HEK293T (cell line): Measurements from ENCODE around the gene EGF.

ENCODE experiments used
- CTCF ChIA-PET: fragments of 350-600 bp; formaldehyde crosslinking; extraction: SDS; loops from one replicate; lab custom pipeline; 2021; ENCODE audit warnings: antibody characterized with exemption, inconsistent platforms; lab: Yijun Ruan, JAX
- POLR2A ChIA-PET: fragments of 350-600 bp; formaldehyde crosslinking; extraction: SDS; loops from one replicate; lab custom pipeline; 2020; ENCODE audit warnings: antibody characterized with exemption, inconsistent platforms; lab: Yijun Ruan, JAX
- DNase-seq: peaks from one replicate; pipeline ENCODE4 v3.0.0; 2012; ENCODE audit warnings: mixed read lengths; ENCODE audit errors: extremely low spot score
- ARNT ChIP-seq: fragments of 450-650 bp; IDR thresholded peaks from 2 replicates; pipeline ENCODE4 v1.6.1; 2017; ENCODE audit warnings: mild to moderate bottlenecking
- BHLHE40 ChIP-seq: fragments of 450-650 bp; IDR thresholded peaks from 2 replicates; pipeline ENCODE4 v1.6.1; 2016; ENCODE audit warnings: mild to moderate bottlenecking, moderate library complexity, borderline replicate concordance
- CTBP1 ChIP-seq: fragments of 450-650 bp; IDR thresholded peaks from 2 replicates; pipeline ENCODE4 v1.6.1; 2016; ENCODE audit warnings: borderline replicate concordance
- ELF4 ChIP-seq: fragments of 450-650 bp; IDR thresholded peaks from 2 replicates; pipeline ENCODE4 v1.6.1; 2017; ENCODE audit warnings: antibody characterized with exemption
- FOXA1 ChIP-seq: fragments of 450-650 bp; IDR thresholded peaks from 2 replicates; pipeline ENCODE4 v1.6.1; 2016; ENCODE audit warnings: mild to moderate bottlenecking
- FOXK2 ChIP-seq: fragments of 450-650 bp; IDR thresholded peaks from 2 replicates; pipeline ENCODE4 v1.6.1; 2016; ENCODE audit warnings: mild to moderate bottlenecking
- FOXM1 ChIP-seq: fragments of 450-650 bp; IDR thresholded peaks from 2 replicates; pipeline ENCODE4 v1.6.1; 2017; ENCODE audit warnings: mild to moderate bottlenecking, borderline replicate concordance
- HDGF ChIP-seq: fragments of 450-650 bp; IDR thresholded peaks from 2 replicates; pipeline ENCODE4 v1.6.1; 2017; ENCODE audit warnings: antibody characterized with exemption, borderline replicate concordance
- L3MBTL2 ChIP-seq: fragments of 450-650 bp; conservative IDR thresholded peaks from 2 replicates; pipeline ENCODE4 v1.6.1; 2016; ENCODE audit warnings: mild to moderate bottlenecking
- LEF1 ChIP-seq: fragments of 450-650 bp; IDR thresholded peaks from 2 replicates; pipeline ENCODE4 v1.6.1; 2017; ENCODE audit warnings: mild to moderate bottlenecking, borderline replicate concordance
- NFRKB ChIP-seq: fragments of 450-650 bp; IDR thresholded peaks from 2 replicates; pipeline ENCODE4 v1.6.1; 2016; ENCODE audit warnings: mild to moderate bottlenecking, moderate library complexity
- SP1 ChIP-seq: fragments of 450-650 bp; IDR thresholded peaks from 2 replicates; pipeline ENCODE4 v1.6.1; 2017
- SUZ12 ChIP-seq: fragments of 450-650 bp; IDR thresholded peaks from 2 replicates; pipeline ENCODE4 v1.6.1; 2016; ENCODE audit warnings: mild to moderate bottlenecking
- TARDBP ChIP-seq: fragments of 450-650 bp; IDR thresholded peaks from 2 replicates; pipeline ENCODE4 v1.6.1; 2016
- ZNF384 ChIP-seq: fragments of 450-650 bp; IDR thresholded peaks from 2 replicates; pipeline ENCODE4 v1.6.1; 2016
- TF ChIP-seq, protein P1 (sequence below): fragments of 450-650 bp; IDR thresholded peaks from 2 replicates; pipeline ENCODE4 v1.6.1; 2016

Gene EGF

DNA sequence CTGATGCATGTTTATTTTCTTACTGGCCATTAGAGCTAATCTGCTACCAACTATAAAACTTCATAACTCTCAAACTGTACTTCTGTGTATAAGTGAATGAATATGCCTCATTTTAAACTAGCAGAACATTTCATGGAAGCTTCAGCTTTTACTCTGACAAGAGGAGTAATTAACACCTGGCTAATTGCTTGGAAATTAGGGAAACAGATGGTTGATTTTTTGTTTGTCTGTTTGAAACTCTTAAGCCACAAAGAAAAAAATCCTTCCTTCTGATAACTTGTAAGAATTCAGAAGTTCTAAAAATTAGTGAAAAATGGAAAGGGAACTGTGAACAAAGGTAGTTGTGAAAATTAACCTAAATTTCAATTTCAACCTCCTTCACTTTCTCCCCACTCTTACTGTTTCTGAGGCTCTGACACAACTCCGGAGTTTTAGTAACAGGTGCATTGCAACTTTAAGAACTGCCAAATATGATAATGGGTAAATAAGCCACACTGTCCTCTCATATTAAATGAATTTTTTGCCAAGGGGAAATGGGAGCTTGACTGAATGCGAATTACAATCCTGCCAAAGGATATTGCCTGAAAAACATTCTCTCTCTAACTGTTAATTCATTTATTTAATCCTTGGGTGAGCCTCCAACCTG, 1.0 kb downstream of the EGF start:
- CTCF ChIA-PET: interaction anchor here (0.6 kb wide), 1 partner anchor 267 kb away, joined by 3 read pairs; no protein-coding TSS in a partner anchor
- no peak for DNase-seq
- POLR2A ChIA-PET: no interaction called here
- TF ChIP-seq ARNT (no peak), HDGF (no peak), LEF1 (no peak)

DNA sequence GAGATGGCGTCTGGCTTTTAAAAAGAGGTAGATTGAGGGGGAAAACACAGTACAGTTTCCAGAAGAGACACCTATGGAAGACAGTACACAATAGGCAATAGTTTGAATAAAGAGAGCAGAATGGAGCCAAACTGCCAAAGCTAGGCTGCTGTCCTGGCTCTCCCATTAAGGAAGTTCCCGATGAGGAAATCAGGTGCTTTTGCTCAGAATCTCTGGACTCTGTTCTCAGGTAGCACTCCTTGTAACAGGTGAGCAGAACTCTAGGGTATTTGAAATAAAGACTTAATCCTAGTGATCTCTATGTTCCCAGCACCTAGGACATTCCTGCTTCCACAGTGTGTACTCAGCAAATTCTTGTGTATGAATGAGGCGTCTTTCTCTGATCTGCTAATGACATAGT, 1.6 kb downstream of the EGF start:
- POLR2A ChIA-PET: no interaction called here
- no peak for TF ChIP-seq ZNF384
- CTCF ChIA-PET: interaction anchor here (0.6 kb wide), 1 partner anchor 268 kb away, joined by 3 read pairs; no protein-coding TSS in a partner anchor
- no peak for DNase-seq

DNA sequence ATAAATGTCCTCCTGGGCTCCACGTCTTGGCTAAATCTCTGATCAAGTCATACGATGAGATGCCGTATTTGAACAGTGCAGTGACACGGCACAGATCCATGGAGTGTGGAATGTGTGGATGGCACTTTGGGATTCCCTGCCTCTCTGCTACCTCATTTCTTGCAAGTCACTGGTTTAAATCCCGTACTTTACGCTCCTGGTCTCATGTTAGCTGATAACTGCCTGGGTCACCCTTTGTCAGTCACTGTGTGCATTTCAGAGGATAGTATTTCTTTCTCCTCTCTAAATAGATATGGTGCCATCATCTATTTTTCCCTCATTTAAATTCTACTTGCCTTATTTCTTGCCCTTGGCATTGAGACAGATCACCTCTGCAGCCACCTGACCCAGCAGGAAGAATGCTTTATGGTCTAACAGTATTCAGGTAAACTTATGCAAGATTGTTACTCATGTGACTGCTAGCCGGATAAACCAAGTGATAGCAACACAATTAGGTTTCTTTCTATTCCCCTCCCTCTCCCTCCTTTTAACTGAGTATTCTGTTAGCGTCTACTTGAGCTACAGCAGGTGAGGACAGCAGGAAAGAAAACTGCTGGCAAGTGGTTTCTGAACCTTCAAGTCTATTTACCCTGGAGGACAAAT, 2.8 kb downstream of the EGF start:
- TF ChIP-seq L3MBTL2 (no peak), ZNF384 (no peak), HDGF (no peak), FOXM1 (no peak), ARNT (no peak), FOXK2 (no peak), BHLHE40 (no peak), SUZ12 (no peak), CTBP1 (no peak), ELF4 (no peak), FOXA1 (no peak), LEF1 (no peak), SP1 (no peak), NFRKB (no peak), TARDBP (no peak)
- TF ChIP-seq, protein P1, sequence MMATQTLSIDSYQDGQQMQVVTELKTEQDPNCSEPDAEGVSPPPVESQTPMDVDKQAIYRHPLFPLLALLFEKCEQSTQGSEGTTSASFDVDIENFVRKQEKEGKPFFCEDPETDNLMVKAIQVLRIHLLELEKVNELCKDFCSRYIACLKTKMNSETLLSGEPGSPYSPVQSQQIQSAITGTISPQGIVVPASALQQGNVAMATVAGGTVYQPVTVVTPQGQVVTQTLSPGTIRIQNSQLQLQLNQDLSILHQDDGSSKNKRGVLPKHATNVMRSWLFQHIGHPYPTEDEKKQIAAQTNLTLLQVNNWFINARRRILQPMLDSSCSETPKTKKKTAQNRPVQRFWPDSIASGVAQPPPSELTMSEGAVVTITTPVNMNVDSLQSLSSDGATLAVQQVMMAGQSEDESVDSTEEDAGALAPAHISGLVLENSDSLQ: no peak
- POLR2A ChIA-PET: no interaction called here
- DNase-seq: no peak
- CTCF ChIA-PET: no interaction called here

DNA sequence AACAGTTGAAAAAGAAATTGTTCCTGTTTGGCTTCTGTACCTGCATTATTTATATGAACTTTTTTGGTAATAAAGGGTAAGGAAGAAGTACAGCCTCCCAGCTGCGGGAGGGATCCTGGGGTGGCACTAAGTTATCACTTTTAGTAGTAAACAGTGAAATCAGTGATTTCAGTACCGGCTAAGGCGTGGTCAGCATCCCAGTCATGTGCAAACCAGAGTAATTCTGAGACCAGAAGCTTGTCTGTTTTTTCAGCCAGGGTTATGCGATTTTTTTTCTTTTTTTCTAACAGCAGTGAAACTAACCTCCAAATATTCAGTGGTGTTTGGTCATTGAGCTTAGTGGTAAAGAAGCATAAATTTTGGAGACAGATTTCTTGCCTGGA, 3.3 kb downstream of the EGF start:
- no peak for DNase-seq
- TF ChIP-seq FOXK2 (no peak), L3MBTL2 (no peak), ELF4 (no peak), NFRKB (no peak), TARDBP (no peak), LEF1 (no peak)
- ChIA-PET CTCF (no interaction called here), POLR2A (no interaction called here)

DNA sequence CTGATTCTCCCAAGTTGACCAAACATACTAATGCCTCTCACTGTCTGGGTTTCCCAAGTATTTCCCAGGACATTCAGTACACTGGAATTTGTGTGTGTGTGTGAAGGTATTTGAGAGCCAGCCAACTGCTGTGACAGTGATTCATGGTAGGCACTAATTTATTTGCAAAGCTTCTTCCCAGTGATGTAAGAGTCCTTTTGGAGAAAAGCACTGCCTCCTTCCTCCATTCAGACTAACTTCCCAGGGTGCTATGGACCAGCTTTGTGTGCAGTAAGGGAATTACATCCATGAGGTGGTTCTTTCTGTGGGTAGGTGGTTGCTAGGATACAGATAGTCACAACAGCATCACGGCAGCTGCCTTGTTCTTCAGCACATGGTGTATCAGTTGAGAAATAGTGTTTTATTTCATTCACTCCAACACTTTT, 8.7 kb downstream of the EGF start:
- CTCF ChIA-PET: no interaction called here
- no peak for DNase-seq
- TF ChIP-seq L3MBTL2 (no peak), TARDBP (no peak), BHLHE40 (no peak), SP1 (no peak), LEF1 (no peak), FOXK2 (no peak), HDGF (no peak), ZNF384 (no peak)
- TF ChIP-seq, protein P1: peak; percentile 53
- POLR2A ChIA-PET: no interaction called here

DNA sequence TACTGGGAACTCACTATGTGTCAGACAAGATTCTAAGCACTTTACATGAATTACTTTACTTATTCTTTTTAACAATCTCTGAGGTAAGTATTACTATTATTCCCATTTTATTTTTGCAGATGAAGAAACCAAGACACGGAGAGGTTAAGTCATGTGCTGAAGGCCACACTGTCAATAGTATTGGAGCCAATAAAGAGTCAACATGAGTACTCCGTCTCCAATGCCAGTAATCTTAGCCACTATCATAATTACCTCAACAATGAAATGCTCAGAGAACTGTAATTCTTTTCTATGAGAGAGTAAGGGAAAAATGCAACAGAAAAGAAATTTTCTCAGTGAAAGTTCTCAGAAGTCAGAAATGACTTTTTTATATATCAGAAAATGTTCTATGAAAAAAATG, 12.7 kb downstream of the EGF start:
- POLR2A ChIA-PET: no interaction called here
- TF ChIP-seq, protein P1: no peak
- no peak for TF ChIP-seq CTBP1
- no peak for TF ChIP-seq BHLHE40
- TF ChIP-seq FOXM1: no peak
- TF ChIP-seq FOXK2: no peak
- no peak for TF ChIP-seq FOXA1
- TF ChIP-seq SUZ12: no peak
- TF ChIP-seq SP1: no peak
- TF ChIP-seq HDGF: no peak
- no peak for TF ChIP-seq L3MBTL2
- TF ChIP-seq ELF4: no peak
- no peak for TF ChIP-seq TARDBP
- no peak for TF ChIP-seq NFRKB
- no peak for TF ChIP-seq ZNF384
- TF ChIP-seq ARNT: no peak
- no peak for TF ChIP-seq LEF1
- DNase-seq: no peak
- CTCF ChIA-PET: no interaction called here
